Breast epithelium (tissue), 3 donors: ENCODE measurements around the gene SLC9A8.

Source experiments
- POLR2A ChIP-seq: fragments of 450-650 bp; IDR thresholded peaks from one replicate; pipeline ENCODE4 v1.6.1; 2016; ENCODE audit warnings: antibody characterized with exemption, mild to moderate bottlenecking, moderate library complexity
- TF ChIP-seq, protein P1 (sequence below), 3 donors: fragments of 450-650 bp; IDR thresholded peaks; one replicate each; pipeline ENCODE4 v1.5.1; 2016 to 2017; ENCODE audit warnings: antibody characterized with exemption in 3 of 3, mild to moderate bottlenecking in 3 of 3, moderate library complexity in 3 of 3

GRCh38 chr20:49886571-49887213, 74.1 kb downstream of the SLC9A8 start:
- TF ChIP-seq, protein P1, sequence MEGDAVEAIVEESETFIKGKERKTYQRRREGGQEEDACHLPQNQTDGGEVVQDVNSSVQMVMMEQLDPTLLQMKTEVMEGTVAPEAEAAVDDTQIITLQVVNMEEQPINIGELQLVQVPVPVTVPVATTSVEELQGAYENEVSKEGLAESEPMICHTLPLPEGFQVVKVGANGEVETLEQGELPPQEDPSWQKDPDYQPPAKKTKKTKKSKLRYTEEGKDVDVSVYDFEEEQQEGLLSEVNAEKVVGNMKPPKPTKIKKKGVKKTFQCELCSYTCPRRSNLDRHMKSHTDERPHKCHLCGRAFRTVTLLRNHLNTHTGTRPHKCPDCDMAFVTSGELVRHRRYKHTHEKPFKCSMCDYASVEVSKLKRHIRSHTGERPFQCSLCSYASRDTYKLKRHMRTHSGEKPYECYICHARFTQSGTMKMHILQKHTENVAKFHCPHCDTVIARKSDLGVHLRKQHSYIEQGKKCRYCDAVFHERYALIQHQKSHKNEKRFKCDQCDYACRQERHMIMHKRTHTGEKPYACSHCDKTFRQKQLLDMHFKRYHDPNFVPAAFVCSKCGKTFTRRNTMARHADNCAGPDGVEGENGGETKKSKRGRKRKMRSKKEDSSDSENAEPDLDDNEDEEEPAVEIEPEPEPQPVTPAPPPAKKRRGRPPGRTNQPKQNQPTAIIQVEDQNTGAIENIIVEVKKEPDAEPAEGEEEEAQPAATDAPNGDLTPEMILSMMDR (IDR thresholded peaks at IDR 0.05): no peak
- no peak for TF ChIP-seq POLR2A
